Peyer's patch (tissue), 4 donors: ENCODE measurements around the gene ALDH3B1.
"Not testable (repeated sequence)": the region's sequence is repeated elsewhere in the genome, so short reads cannot be mapped to it uniquely, and the experiment has no call there.

Experiments used
- CTCF ChIP-seq, 6 experiments: fragments of 450-650 bp in 4 of 6; fragments of 200-600 bp in 2 of 6; sonication (generic) in 1 of 6; IDR thresholded peaks; one replicate each; pipeline ENCODE4 v1.5.1; 2017 to 2019; ENCODE audit warnings: antibody characterized with exemption in 6 of 6, mild to moderate bottlenecking in 3 of 6, moderate library complexity in 1 of 6
- POLR2A ChIP-seq, 2 donors: fragments of 450-650 bp; IDR thresholded peaks; one replicate each; pipeline ENCODE4 v1.5.1; 2017; ENCODE audit warnings: antibody characterized with exemption in 2 of 2, mild to moderate bottlenecking in 2 of 2, moderate library complexity in 2 of 2

DNA sequence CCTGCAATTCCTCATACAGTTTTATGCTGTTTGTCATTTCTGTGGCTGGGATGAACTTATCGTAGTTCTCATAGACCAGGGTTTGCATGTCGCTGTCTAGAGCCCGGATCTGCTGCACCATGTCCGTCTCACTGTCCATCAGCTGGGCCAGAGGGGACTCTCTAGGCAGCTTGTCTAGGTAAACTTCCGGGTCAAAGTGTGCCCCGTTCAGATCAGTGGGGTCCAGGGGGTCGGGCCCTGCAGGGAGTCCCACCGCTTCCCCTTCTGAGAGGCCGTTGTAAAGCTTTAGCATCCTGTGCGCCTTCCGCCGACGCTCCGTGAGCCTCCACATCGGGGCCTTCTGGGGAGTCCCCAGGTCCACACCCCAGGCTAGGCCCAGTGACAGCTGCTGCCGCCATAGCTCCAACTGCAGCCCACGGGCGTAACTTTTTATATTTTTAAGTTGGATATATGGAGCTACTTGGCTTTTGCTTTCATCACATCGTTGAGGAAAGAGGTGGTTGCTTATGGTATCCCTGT lies 44.2 kb upstream of the ALDH3B1 start:
- not testable (repeated sequence) for TF ChIP-seq POLR2A, CTCF (IDR thresholded peaks at IDR 0.05)
